Fibroblast of lung (primary cell): ENCODE measurements around the gene S100G.

Experiments used
- EZH2 ChIP-seq: IDR thresholded peaks from 2 replicates; pipeline ENCODE4 v1.5.1; 2012; ENCODE audit warnings: low read length, control low read depth, mild to moderate bottlenecking; ENCODE audit errors: missing control alignments
- TF ChIP-seq, protein P1 (sequence below), 2 donors: IDR thresholded peaks in 1 of 2; conservative IDR thresholded peaks in 1 of 2; 1 replicate in 1 of 2; 2 replicates in 1 of 2; pipeline ENCODE4 v1.5.1; 2011 to 2012; ENCODE audit warnings: low read length in 2 of 2, control low read depth in 1 of 2, inconsistent platforms in 1 of 2, low read depth in 1 of 2, mild to moderate bottlenecking in 1 of 2

DNA sequence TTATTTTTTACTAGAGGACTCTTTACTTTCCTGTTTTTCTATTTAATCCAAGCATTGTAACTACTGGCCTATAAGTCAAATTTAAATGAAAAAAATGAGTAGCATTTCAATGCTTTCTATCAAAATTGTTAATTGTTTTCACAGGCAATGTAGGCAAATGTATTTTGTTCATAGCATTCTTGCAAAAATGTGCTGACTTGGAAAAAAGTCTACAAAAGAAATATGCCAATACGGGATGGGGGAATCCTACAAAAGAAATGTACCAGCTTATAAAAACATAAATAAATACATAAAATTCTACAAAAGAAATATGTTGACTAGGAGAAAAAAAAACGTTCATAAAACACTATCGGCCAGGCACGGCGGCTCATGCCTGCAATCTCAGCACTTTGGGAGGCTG, 14.9 kb upstream of the S100G start:
- TF ChIP-seq EZH2, result no peak
- TF ChIP-seq, protein P1, sequence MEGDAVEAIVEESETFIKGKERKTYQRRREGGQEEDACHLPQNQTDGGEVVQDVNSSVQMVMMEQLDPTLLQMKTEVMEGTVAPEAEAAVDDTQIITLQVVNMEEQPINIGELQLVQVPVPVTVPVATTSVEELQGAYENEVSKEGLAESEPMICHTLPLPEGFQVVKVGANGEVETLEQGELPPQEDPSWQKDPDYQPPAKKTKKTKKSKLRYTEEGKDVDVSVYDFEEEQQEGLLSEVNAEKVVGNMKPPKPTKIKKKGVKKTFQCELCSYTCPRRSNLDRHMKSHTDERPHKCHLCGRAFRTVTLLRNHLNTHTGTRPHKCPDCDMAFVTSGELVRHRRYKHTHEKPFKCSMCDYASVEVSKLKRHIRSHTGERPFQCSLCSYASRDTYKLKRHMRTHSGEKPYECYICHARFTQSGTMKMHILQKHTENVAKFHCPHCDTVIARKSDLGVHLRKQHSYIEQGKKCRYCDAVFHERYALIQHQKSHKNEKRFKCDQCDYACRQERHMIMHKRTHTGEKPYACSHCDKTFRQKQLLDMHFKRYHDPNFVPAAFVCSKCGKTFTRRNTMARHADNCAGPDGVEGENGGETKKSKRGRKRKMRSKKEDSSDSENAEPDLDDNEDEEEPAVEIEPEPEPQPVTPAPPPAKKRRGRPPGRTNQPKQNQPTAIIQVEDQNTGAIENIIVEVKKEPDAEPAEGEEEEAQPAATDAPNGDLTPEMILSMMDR (conservative IDR thresholded peaks at IDR 0.05 in 1 of 2, IDR thresholded peaks at IDR 0.05 in 1 of 2; ENCODE audit: low read depth in 1 of 2, low read length in 2 of 2), result no peak
